Fibroblast of lung (primary cell): ENCODE data around the gene GDF10.

Experiments used
- EZH2 ChIP-seq: IDR thresholded peaks from 2 replicates; pipeline ENCODE4 v1.5.1; 2012; ENCODE audit warnings: low read length, control low read depth, mild to moderate bottlenecking; ENCODE audit errors: missing control alignments
- TF ChIP-seq, protein P1 (sequence below), 2 donors: IDR thresholded peaks in 1 of 2; conservative IDR thresholded peaks in 1 of 2; 1 replicate in 1 of 2; 2 replicates in 1 of 2; pipeline ENCODE4 v1.5.1; 2011 to 2012; ENCODE audit warnings: low read length in 2 of 2, control low read depth in 1 of 2, inconsistent platforms in 1 of 2, low read depth in 1 of 2, mild to moderate bottlenecking in 1 of 2

DNA sequence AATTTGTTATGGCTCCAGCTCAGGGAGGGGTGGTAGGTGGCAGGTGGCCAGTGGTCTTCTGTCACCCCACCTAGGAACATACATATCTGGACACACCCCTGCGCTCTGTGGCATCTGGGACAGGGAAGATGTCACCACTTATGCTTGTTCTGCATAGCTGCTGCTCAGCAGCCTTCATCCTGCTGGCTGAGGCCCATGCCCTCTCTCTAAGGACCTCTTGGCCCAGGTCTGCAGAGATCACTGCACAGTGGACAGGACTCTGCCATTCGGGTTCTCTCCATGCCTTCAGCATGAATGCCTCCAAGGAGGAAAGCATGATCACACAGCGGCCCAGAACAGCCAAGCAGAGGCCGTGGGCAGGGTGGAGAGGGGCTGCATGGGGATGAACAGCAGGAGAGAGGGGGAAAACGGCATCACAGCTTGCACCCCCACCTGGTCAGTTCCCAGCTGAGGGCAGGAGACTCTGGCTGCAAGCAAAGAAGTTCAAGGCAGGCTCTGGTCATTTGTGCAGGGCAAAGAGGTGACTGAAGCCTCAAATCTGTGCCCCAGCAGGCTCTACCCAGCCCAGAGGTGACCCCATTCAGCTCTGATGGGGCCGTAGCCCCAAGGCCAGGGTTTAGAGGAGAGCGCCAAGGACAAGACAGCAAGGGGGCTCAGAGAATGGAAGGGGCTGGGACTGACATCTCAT is 47.8 kb upstream of the GDF10 start:
- TF ChIP-seq, protein P1, sequence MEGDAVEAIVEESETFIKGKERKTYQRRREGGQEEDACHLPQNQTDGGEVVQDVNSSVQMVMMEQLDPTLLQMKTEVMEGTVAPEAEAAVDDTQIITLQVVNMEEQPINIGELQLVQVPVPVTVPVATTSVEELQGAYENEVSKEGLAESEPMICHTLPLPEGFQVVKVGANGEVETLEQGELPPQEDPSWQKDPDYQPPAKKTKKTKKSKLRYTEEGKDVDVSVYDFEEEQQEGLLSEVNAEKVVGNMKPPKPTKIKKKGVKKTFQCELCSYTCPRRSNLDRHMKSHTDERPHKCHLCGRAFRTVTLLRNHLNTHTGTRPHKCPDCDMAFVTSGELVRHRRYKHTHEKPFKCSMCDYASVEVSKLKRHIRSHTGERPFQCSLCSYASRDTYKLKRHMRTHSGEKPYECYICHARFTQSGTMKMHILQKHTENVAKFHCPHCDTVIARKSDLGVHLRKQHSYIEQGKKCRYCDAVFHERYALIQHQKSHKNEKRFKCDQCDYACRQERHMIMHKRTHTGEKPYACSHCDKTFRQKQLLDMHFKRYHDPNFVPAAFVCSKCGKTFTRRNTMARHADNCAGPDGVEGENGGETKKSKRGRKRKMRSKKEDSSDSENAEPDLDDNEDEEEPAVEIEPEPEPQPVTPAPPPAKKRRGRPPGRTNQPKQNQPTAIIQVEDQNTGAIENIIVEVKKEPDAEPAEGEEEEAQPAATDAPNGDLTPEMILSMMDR (conservative IDR thresholded peaks at IDR 0.05 in 1 of 2, IDR thresholded peaks at IDR 0.05 in 1 of 2; ENCODE audit: low read depth in 1 of 2, low read length in 2 of 2): no peak
- TF ChIP-seq EZH2: no peak
